Vagina (tissue), 2 donors: ENCODE measurements around the gene MCM7. TPM values are rescaled to one million over a fixed set of nuclear protein-coding genes. Genes with fewer than 3 reads are reported as not detected.

Experiments
- DNase-seq, 2 donors: peaks; one replicate each; pipeline ENCODE4 v3.0.0-alpha.2; 2017; ENCODE audit errors: extremely low spot score in 2 of 2
- H3K27ac ChIP-seq: fragments of 200-600 bp; sonication (generic); one replicate; pipeline ENCODE4 v1.5.1; 2019
- H3K27me3 ChIP-seq: fragments of 200-600 bp; sonication (generic); one replicate; pipeline ENCODE4 v1.5.1; 2019
- H3K36me3 ChIP-seq, 2 donors: fragments of 200-600 bp; sonication (generic); one replicate each; pipeline ENCODE4 v1.5.1; 2017 to 2019
- H3K4me1 ChIP-seq: fragments of 200-600 bp; sonication (generic); one replicate; pipeline ENCODE4 v1.5.1; 2019
- H3K4me3 ChIP-seq, 2 donors: fragments of 200-600 bp; sonication (generic); 1 replicate in 1 of 2; 2 replicates in 1 of 2; pipeline ENCODE4 v1.5.1; 2016 to 2019
- H3K9me3 ChIP-seq: fragments of 200-600 bp; sonication (generic); one replicate; pipeline ENCODE4 v1.5.1; 2019
- POLR2A ChIP-seq, 2 donors: fragments of 450-650 bp; IDR thresholded peaks; one replicate each; pipeline ENCODE4 v1.6.1; 2017; ENCODE audit warnings: antibody characterized with exemption in 2 of 2, mild to moderate bottlenecking in 2 of 2, moderate library complexity in 2 of 2
- POLR2AphosphoS5 ChIP-seq, 2 donors: sonication (generic); formaldehyde crosslinking; IDR thresholded peaks; one replicate each; pipeline ENCODE4 v1.9.0; 2017; ENCODE audit warnings: antibody characterized with exemption in 2 of 2, mild to moderate bottlenecking in 2 of 2, low read depth in 1 of 2; ENCODE audit not compliant: insufficient read depth in 1 of 2
- intact Hi-C: fragments of 100-400 bp; cut with DNase I; formaldehyde crosslinking; loops from one replicate; pipeline ENCODE4 v1.15.1; 2023
- total RNA-seq: library from RNA; depleted of rRNA; stranded (reverse); fragments of >200 nt; gene quantifications from one replicate; pipeline ENCODE4 v1.2.3, GENCODE V29; 2016
- TF ChIP-seq, protein P1 (sequence below), 3 experiments: fragments of 450-650 bp in 2 of 3; fragments of 200-600 bp in 1 of 3; sonication (generic) in 1 of 3; IDR thresholded peaks; one replicate each; pipeline ENCODE4 v1.5.1; 2017 to 2019; ENCODE audit warnings: antibody characterized with exemption in 3 of 3, mild to moderate bottlenecking in 2 of 3, moderate library complexity in 2 of 3

MCM7 gene
- total RNA-seq, 1 donor from 2014 or later = 35.1 TPM

DNA sequence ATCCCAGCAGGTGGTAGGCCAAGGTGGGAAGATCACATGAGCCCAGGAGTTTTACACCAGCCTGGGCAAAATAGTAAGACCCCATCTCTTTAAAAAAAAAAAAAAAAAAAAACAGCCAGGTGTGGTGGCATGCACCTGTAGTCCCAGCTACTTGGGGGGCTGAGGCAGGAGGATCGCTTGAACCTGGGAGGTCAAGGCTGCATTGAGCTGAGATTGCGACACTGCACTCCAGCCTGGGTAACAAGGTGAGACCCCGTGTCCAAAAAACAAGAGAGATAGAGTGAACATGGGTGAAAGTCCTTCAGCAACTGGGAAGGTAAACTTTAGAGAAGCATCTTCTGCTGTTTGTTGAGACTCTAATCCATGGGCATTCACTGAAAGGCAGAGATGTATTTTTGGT lies 41.3 kb upstream of the MCM7 start:
- intact Hi-C loops = loop anchor here (10.0 kb wide), 1 partner anchor 52 kb away; no protein-coding TSS in a partner anchor

DNA sequence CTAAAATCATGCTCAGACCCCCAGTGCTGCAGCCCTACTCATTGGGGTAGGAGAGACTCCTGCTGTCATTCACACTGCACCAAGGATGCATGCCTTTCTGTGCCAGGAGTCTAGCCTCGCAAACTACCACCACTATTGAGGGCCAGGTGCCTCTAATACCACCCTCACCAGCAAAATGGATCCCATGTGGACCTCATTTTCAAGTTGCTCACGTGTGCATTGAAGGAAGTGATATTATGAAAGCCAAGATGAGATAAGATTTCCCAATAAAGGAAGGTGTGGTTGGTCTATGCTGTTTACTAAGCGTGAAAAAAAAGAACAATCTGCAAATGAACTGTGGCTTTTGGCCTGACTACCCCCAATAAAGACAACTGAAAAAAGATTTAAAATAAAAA lies 40.4 kb upstream of the MCM7 start:
- Histone ChIP-seq H3K27me3 (no peaks in the 10 kb centered on the region), H3K27ac (no peak overlapping the region), H3K4me1 (no peaks in the 10 kb centered on the region), H3K9me3 (no peaks in the 10 kb centered on the region), H3K4me3 (no peak overlapping the region), H3K36me3 (no peaks in the 10 kb centered on the region)
- no peak for DNase-seq
- TF ChIP-seq, protein P1, sequence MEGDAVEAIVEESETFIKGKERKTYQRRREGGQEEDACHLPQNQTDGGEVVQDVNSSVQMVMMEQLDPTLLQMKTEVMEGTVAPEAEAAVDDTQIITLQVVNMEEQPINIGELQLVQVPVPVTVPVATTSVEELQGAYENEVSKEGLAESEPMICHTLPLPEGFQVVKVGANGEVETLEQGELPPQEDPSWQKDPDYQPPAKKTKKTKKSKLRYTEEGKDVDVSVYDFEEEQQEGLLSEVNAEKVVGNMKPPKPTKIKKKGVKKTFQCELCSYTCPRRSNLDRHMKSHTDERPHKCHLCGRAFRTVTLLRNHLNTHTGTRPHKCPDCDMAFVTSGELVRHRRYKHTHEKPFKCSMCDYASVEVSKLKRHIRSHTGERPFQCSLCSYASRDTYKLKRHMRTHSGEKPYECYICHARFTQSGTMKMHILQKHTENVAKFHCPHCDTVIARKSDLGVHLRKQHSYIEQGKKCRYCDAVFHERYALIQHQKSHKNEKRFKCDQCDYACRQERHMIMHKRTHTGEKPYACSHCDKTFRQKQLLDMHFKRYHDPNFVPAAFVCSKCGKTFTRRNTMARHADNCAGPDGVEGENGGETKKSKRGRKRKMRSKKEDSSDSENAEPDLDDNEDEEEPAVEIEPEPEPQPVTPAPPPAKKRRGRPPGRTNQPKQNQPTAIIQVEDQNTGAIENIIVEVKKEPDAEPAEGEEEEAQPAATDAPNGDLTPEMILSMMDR (IDR thresholded peaks at IDR 0.05) = no peak
- TF ChIP-seq POLR2A (IDR thresholded peaks at IDR 0.05) = no peak
- no peak for TF ChIP-seq POLR2AphosphoS5 (IDR thresholded peaks at IDR 0.05; ENCODE audit: insufficient read depth in 1 of 2, low read depth in 1 of 2)
- intact Hi-C loops = loop anchor here (10.0 kb wide), 1 partner anchor 53 kb away; no protein-coding TSS in a partner anchor

More for the DNA sequence above, 41.3 kb upstream of the MCM7 start:
- Histone ChIP-seq H3K4me1 (no peaks in the 10 kb centered on the region), H3K36me3 (no peaks in the 10 kb centered on the region), H3K27me3 (no peaks in the 10 kb centered on the region), H3K4me3 (no peak overlapping the region), H3K27ac (no peak overlapping the region), H3K9me3 (no peaks in the 10 kb centered on the region)
- no peak for DNase-seq
- no peak for TF ChIP-seq POLR2A (IDR thresholded peaks at IDR 0.05)
- TF ChIP-seq, protein P1 (IDR thresholded peaks at IDR 0.05) = no peak
- no peak for TF ChIP-seq POLR2AphosphoS5 (IDR thresholded peaks at IDR 0.05; ENCODE audit: insufficient read depth in 1 of 2, low read depth in 1 of 2)

DNA sequence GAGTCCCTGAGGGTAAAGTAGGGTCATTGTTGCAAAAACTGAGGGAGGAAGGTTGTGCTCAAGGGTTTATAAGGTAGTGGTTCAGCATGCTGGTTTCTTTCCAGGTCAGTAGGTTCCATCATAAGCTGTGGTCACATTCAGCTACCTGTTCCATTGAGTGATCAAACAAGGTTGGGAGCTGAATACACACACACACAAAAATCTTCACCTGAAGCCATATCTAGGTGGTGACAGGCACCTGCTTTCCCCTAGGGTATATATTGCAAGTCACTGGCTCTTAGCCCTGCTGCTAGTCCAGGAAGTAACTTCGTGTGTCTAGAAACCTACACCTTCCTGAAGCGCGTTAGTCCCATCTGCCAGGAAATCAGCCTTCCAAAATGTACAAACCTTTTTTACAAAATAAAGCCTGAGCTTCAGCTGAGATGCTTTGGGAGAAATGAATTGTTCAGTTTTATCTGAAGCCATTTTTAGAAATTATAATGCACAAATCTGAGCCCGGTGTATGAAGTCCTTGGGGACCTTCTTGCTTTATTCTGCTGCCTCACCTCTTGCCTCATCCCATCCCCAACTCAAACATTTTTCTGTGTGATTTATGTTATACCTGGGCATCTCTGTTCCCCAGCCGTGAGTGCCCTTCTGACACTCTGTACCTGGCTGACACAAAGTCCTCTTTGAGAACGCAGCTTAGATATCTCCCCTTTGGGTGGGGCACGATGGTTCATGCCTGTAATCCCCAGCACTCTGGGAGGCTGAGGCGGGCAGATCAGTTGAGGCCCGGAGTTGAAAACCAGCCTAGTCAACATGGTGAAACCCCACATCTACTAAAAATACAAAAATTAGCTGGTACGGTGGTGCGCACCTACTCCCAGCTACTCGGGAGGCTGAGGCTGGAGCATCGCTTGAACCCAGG lies 36.9 kb upstream of the MCM7 start:
- H3K36me3 ChIP-seq = no peaks in the 10 kb centered on the region
- no peaks in the 10 kb centered on the region for H3K4me1 ChIP-seq
- intact Hi-C loops = loop anchor here (10.0 kb wide), 1 partner anchor 77 kb away; the partner anchor contains the start of gene PVRIG
- no peak overlapping the region for H3K4me3 ChIP-seq
- TF ChIP-seq POLR2A (IDR thresholded peaks at IDR 0.05) (no peak), POLR2AphosphoS5 (IDR thresholded peaks at IDR 0.05; ENCODE audit: insufficient read depth in 1 of 2, low read depth in 1 of 2) (no peak)
- TF ChIP-seq, protein P1 (IDR thresholded peaks at IDR 0.05) = no peak
- H3K27me3 ChIP-seq = no peaks in the 10 kb centered on the region
- no peak overlapping the region for H3K27ac ChIP-seq
- no peaks in the 10 kb centered on the region for H3K9me3 ChIP-seq
- no peak for DNase-seq

DNA sequence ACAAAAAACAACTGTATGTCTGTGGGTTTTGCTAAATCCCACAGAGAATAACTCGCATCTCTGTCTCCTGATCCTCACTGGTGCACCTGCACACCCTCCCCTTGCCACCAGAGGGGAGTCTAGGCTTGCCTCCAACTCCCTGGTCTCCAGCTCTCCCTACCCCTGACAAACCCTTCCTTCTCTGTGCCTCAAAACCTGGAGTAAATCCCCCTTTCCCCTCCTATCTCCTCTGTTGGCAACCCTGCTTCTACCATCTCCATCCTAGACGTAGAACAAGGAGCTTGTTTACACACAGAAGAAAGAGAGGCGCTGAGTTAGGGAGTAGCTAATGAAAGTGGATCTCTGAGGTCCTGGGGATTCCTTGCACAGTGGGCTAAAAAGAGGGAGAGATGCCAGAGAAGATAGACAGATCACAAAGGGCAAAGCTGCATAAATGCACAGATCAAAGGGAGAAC lies 31.5 kb upstream of the MCM7 start:
- Histone ChIP-seq H3K9me3 (no peaks in the 10 kb centered on the region), H3K27ac (no peak overlapping the region), H3K27me3 (no peaks in the 10 kb centered on the region), H3K36me3 (no peaks in the 10 kb centered on the region), H3K4me3 (no peak overlapping the region), H3K4me1 (peaks cover 21% of the 10 kb centered on the region)
- DNase-seq = no peak
- intact Hi-C loops = loop anchor here (10.0 kb wide), 1 partner anchor 82 kb away; the partner anchor contains the start of gene PVRIG
- no peak for TF ChIP-seq POLR2A (IDR thresholded peaks at IDR 0.05)
- TF ChIP-seq, protein P1 (IDR thresholded peaks at IDR 0.05) = peak; percentile 35 to 73 (median 51)

DNA sequence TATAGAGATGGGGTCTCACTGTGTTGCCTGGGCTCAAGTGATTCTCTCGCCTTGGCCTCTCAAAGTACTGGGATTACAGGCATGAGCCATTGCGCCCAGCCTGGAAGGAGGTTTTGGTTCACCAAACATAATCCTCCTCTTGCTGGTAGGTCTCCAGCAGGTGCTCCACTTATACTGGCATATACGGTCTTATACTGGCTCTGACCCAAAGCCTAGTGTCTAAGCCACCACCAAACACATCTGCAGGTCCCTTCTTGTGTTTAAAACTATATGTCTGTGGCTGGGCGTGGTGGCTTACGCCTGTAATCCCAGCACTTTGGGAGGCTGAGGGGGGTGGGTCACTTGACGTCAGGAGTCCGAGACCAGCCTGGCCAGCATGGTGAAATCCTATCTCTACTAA lies 30.9 kb upstream of the MCM7 start:
- Histone ChIP-seq H3K4me3 (no peak overlapping the region), H3K9me3 (no peaks in the 10 kb centered on the region), H3K27me3 (no peaks in the 10 kb centered on the region), H3K27ac (no peak overlapping the region), H3K4me1 (peaks cover 22% of the 10 kb centered on the region), H3K36me3 (no peaks in the 10 kb centered on the region)
- DNase-seq = no peak
- intact Hi-C loops = loop anchor here (10.0 kb wide), 1 partner anchor 83 kb away; the partner anchor contains the start of gene PVRIG
- TF ChIP-seq POLR2A (IDR thresholded peaks at IDR 0.05) (no peak), POLR2AphosphoS5 (IDR thresholded peaks at IDR 0.05; ENCODE audit: insufficient read depth in 1 of 2, low read depth in 1 of 2) (no peak)
- TF ChIP-seq, protein P1 (IDR thresholded peaks at IDR 0.05) = no peak
